Chondrocyte (in vitro differentiated cells): Measurements from ENCODE around the gene RAB44. TPM values are rescaled to one million over a fixed set of nuclear protein-coding genes. Genes with fewer than 3 reads are reported as not detected.
"Not testable (repeated sequence)": the region's sequence is repeated elsewhere in the genome, so short reads cannot be mapped to it uniquely, and the experiment has no call there.

Source experiments
- DNase-seq: peaks from one replicate; pipeline ENCODE4 v3.0.0; 2021; ENCODE audit warnings: mixed read lengths, low spot score
- H3K27ac Mint-ChIP-seq: one replicate; pipeline ENCODE4 v1.8.0; 2021; ENCODE audit warnings: mild to moderate bottlenecking, moderate library complexity, mixed read lengths; ENCODE audit not compliant: unreplicated experiment
- H3K27me3 Mint-ChIP-seq: 2 replicates; pipeline ENCODE4 v1.8.0; 2021; ENCODE audit warnings: low read depth, mixed read lengths
- H3K36me3 Mint-ChIP-seq: 2 replicates; pipeline ENCODE4 v1.8.0; 2021; ENCODE audit warnings: low read depth, mixed read lengths
- H3K4me1 Mint-ChIP-seq: 2 replicates; pipeline ENCODE4 v1.8.0; 2021; ENCODE audit warnings: low read depth, mild to moderate bottlenecking, mixed read lengths
- H3K4me3 Mint-ChIP-seq: one replicate; pipeline ENCODE4 v1.8.0; 2021; ENCODE audit warnings: mild to moderate bottlenecking, moderate library complexity, mixed read lengths; ENCODE audit not compliant: unreplicated experiment
- H3K9me3 Mint-ChIP-seq: 2 replicates; pipeline ENCODE4 v1.8.0; 2021; ENCODE audit warnings: low read depth, mixed read lengths
- CTCF ChIP-seq: fragments of 200-600 bp; sonication (generic); IDR thresholded peaks from 2 replicates; pipeline ENCODE4 v1.5.0; 2021; ENCODE audit warnings: antibody characterized with exemption, mild to moderate bottlenecking, moderate library complexity
- long read RNA-seq: library from polyadenylated mRNA; stranded (forward); transcript quantifications from one replicate; pipeline ENCODE4 v2.0.0, GENCODE V29; 2021
- total RNA-seq: library from RNA; stranded (reverse); gene quantifications from 3 replicates; pipeline ENCODE4 v1.2.1, GENCODE V29; 2021

Gene RAB44
- total RNA-seq, result not detected in 3 replicates
- long read RNA-seq, result 0 reads

- DNase-seq, result no peak
- Mint-ChIP-seq H3K36me3 (no peaks in the 10 kb centered on the region), H3K9me3 (peaks cover 4% of the 10 kb centered on the region), H3K27me3 (peaks cover 6% of the 10 kb centered on the region), H3K4me1 (peaks cover 6% of the 10 kb centered on the region), H3K4me3 (no peak within 1 kb of the TSS), H3K27ac (no peak within 1 kb of the TSS)
- no peak for TF ChIP-seq CTCF
Observed at GRCh38 chr6:36697481-36697903, at the start of gene RAB44. Gene RAB44 (plus strand): TSS chr6:36697826. CDS start chr6:36704236, 6,410 bp downstream.

DNA sequence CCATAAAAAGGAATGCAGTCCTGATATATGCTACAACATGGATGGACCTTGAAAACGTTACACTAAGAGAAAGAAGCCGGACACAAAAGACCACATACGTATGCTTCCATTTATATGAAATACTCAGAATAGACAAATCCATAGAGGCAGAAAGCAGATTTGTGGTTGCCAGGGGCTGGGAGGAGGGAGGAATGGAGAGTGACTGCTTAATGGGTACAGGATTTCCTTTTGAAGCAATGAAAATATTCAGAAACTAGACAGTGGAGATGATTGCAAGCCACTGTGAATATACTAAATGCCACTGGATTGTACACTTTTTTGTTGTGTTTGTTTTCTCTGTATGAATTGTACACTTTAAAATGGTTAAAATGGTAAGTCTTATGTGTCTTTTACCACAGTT lies 48.5 kb upstream of the RAB44 start:
- Mint-ChIP-seq H3K4me1 (peaks cover 22% of the 10 kb centered on the region), H3K27me3 (no peaks in the 10 kb centered on the region), H3K27ac (no peak overlapping the region), H3K9me3 (no peaks in the 10 kb centered on the region), H3K36me3 (no peaks in the 10 kb centered on the region), H3K4me3 (no peak overlapping the region)
- DNase-seq, result no peak
- no peak for TF ChIP-seq CTCF

- H3K4me3 Mint-ChIP-seq, result no peak overlapping the region
- peaks cover 16% of the 10 kb centered on the region for H3K4me1 Mint-ChIP-seq
- no peak for TF ChIP-seq CTCF
- H3K9me3 Mint-ChIP-seq, result no peaks in the 10 kb centered on the region
- no peaks in the 10 kb centered on the region for H3K27me3 Mint-ChIP-seq
- DNase-seq, result peak; percentile 37
- no peaks in the 10 kb centered on the region for H3K36me3 Mint-ChIP-seq
- H3K27ac Mint-ChIP-seq, result no peak overlapping the region
Observed at GRCh38 chr6:36649701-36650484, 47.7 kb upstream of the RAB44 start.

DNA sequence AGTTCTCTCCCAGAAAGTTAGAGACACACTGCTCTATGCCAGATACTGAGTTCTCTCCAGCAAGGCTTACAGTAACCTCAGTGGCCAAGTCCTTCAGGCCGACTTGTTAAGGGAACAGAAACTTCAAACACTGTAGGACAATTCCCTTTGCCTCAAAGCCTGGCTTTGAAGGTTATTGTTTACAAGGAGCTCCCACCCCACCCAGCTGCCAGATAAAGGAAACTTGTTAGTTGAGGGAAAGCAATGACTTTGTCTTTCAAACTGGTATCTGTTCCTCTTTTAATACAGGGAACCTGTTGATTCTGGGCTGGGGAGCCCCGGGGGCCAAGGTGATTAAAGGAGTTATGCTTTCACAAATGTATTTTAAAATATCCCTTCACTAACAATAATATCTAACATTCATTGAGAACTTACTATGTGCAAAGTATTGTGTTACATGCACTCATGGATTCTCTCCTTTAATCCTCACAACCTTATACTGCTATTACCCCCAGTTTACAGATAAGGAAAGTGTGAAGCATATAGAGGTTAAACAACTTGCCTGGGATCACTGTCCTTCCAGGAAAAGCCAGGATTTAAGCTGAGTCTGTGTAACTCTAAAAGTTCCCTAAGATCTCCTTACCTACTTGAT lies 46.7 kb upstream of the RAB44 start:
- peak; percentile 28 for DNase-seq
- no peaks in the 10 kb centered on the region for H3K9me3 Mint-ChIP-seq
- H3K4me1 Mint-ChIP-seq, result peaks cover 13% of the 10 kb centered on the region
- no peak overlapping the region for H3K4me3 Mint-ChIP-seq
- no peaks in the 10 kb centered on the region for H3K27me3 Mint-ChIP-seq
- TF ChIP-seq CTCF, result no peak
- no peak overlapping the region for H3K27ac Mint-ChIP-seq
- H3K36me3 Mint-ChIP-seq, result no peaks in the 10 kb centered on the region

DNA sequence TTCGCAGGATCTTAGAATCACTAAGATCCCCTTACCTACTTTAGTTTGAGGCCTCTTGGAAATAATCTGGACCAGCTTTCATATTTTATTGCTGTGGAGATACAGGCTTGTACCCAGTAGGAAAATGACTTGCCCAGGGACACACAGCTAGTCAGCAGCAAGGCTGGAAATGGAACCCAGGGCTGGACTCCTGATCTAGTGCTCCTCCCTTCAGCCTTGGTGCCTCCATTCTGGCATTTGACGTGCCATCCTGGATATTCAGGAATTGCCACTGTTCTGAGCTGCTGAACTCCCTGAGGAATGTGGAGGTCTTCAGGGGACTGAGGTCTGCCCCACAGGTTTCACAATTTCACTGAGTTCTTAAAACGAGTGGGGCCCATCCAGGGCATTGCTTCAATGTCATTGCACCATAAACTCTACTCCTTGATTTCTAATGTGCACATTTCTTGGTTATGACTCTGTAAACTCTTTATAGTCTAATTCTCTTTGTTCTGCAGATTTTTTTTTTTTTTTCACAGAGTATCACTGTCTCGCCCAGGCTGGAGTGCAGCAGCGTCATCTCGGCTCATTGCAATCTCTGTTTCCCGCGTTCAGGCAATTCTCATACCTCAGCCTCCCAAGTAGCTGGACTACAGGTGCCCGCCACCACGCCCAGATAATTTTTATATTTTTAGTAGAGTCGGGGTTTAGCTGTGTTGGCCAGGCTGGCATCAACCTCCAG lies 45.8 kb upstream of the RAB44 start:
- Mint-ChIP-seq H3K36me3 (no peaks in the 10 kb centered on the region), H3K4me3 (no peak overlapping the region), H3K27ac (no peak overlapping the region), H3K9me3 (no peaks in the 10 kb centered on the region), H3K27me3 (no peaks in the 10 kb centered on the region), H3K4me1 (peaks cover 13% of the 10 kb centered on the region)
- no peak for TF ChIP-seq CTCF
- peak; percentile 13 for DNase-seq

DNA sequence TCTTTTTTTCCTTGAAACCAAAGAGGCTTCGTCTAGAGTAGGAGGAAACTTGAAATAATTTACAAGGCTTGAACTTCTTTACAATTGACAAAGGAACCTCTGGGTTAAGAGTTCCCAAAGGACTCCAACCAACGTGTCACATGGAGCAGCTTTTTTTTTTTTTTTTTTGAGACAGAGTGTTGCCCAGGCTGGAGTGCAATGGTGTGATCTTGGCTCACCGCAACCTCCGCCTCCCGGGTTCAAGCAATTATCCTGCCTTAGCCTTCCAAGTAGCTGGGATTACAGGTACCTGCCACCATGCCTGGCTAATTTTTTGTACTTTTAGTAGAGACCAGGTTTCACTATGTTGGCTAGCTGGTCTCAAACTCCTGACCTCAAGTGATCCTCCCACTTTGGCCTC lies 43.2 kb upstream of the RAB44 start:
- H3K4me1 Mint-ChIP-seq, result peaks cover 13% of the 10 kb centered on the region
- not testable (repeated sequence) for H3K27me3 Mint-ChIP-seq, H3K36me3 Mint-ChIP-seq, H3K27ac Mint-ChIP-seq, H3K9me3 Mint-ChIP-seq, H3K4me3 Mint-ChIP-seq, DNase-seq
